ENCODE results near the gene YAP1.

GRCh38 chr11:102147632-102148031 lies 37.4 kb downstream of the YAP1 start:
- TF ChIP-seq CTCF (IDR thresholded peaks at IDR 0.05) (no peak), POLR2A (IDR thresholded peaks at IDR 0.05) (no peak), EP300 (IDR thresholded peaks at IDR 0.05) (no peak)
